ENCODE results near the gene TMEM229B. TPM values are rescaled to one million over a fixed set of nuclear protein-coding genes. Genes with fewer than 3 reads are reported as not detected.

TMEM229B gene
- total RNA-seq, 2 donors from 2014 or later = 1.3 to 2.9 TPM

GRCh38 chr14:67449096-67449495, 39.4 kb downstream of the TMEM229B start:
- Histone ChIP-seq H3K4me1 (peaks cover 0 to 12% of the 10 kb centered on the region in 2 donors), H3K36me3 (no peaks in the 10 kb centered on the region), H3K27me3 (no peaks in the 10 kb centered on the region), H3K27ac (no peak overlapping the region), H3K9me3 (no peaks in the 10 kb centered on the region), H3K4me3 (no peak overlapping the region)
- TF ChIP-seq CTCF (IDR thresholded peaks at IDR 0.05) = no peak
- DNase-seq (ENCODE audit: low spot score) = no peak

- no peak for DNase-seq (ENCODE audit: low spot score)
- Histone ChIP-seq H3K36me3 (no peaks in the 10 kb centered on the region), H3K4me3 (no peak overlapping the region), H3K9me3 (no peaks in the 10 kb centered on the region), H3K27me3 (no peaks in the 10 kb centered on the region), H3K27ac (peak overlapping the region; percentile 70), H3K4me1 (peaks cover 0 to 7% of the 10 kb centered on the region in 2 donors)
- TF ChIP-seq CTCF (IDR thresholded peaks at IDR 0.05) = no peak
Measured at GRCh38 chr14:67447033-67447381, 41.5 kb downstream of the TMEM229B start.

- Histone ChIP-seq H3K4me1 (peaks cover 0 to 7% of the 10 kb centered on the region in 2 donors), H3K27ac (peak overlapping the region; percentile 70), H3K27me3 (no peaks in the 10 kb centered on the region), H3K36me3 (no peaks in the 10 kb centered on the region), H3K9me3 (no peaks in the 10 kb centered on the region), H3K4me3 (no peak overlapping the region)
- DNase-seq (ENCODE audit: low spot score) = no peak
- no peak for TF ChIP-seq CTCF (IDR thresholded peaks at IDR 0.05)
Measured at GRCh38 chr14:67446371-67447032, 42.0 kb downstream of the TMEM229B start.

GRCh38 chr14:67444395-67444794, 44.1 kb downstream of the TMEM229B start:
- no peak overlapping the region for H3K4me3 ChIP-seq
- DNase-seq (ENCODE audit: low spot score) = no peak
- H3K36me3 ChIP-seq = no peaks in the 10 kb centered on the region
- no peaks in the 10 kb centered on the region for H3K27me3 ChIP-seq
- H3K9me3 ChIP-seq = no peaks in the 10 kb centered on the region
- TF ChIP-seq CTCF (IDR thresholded peaks at IDR 0.05) = no peak
- H3K27ac ChIP-seq = no peak overlapping the region
- peaks cover 0 to 7% of the 10 kb centered on the region in 2 donors for H3K4me1 ChIP-seq

- no peaks in the 10 kb centered on the region for H3K36me3 ChIP-seq
- no peak for DNase-seq (ENCODE audit: low spot score)
- H3K27ac ChIP-seq = no peak overlapping the region
- peaks cover 0 to 7% of the 10 kb centered on the region in 2 donors for H3K4me1 ChIP-seq
- no peak overlapping the region for H3K4me3 ChIP-seq
- no peak for TF ChIP-seq CTCF (IDR thresholded peaks at IDR 0.05)
- H3K27me3 ChIP-seq = no peaks in the 10 kb centered on the region
- no peaks in the 10 kb centered on the region for H3K9me3 ChIP-seq
Measured at GRCh38 chr14:67442139-67442906, 46.2 kb downstream of the TMEM229B start.
